PFSK-1 (cell line): Measurements from ENCODE around the gene LDB2.

Experiments used
- POLR2AphosphoS5 ChIP-seq: IDR thresholded peaks from 2 replicates; pipeline ENCODE4 v1.6.1; 2012; ENCODE audit warnings: low read depth, mild to moderate bottlenecking, control low read depth, low read length, moderate library complexity
- REST ChIP-seq, 2 experiments: IDR thresholded peaks; 2 replicates each; pipeline versions ENCODE4 v1.6.1 to v1.8.0; 2011 to 2012; ENCODE audit warnings: low read depth in 2 of 2, low read length in 2 of 2, control low read depth in 1 of 2, inconsistent platforms in 1 of 2, mild to moderate bottlenecking in 1 of 2, moderate library complexity in 1 of 2; ENCODE audit not compliant: insufficient read depth in 1 of 2
- SIN3A ChIP-seq: IDR thresholded peaks from 2 replicates; pipeline ENCODE4 v1.6.1; 2012; ENCODE audit warnings: mild to moderate bottlenecking, low read length, moderate library complexity, borderline replicate concordance; ENCODE audit not compliant: insufficient read depth
- TAF1 ChIP-seq: IDR thresholded peaks from 2 replicates; pipeline ENCODE4 v1.6.1; 2012; ENCODE audit warnings: low read length, control low read depth, borderline replicate concordance; ENCODE audit not compliant: insufficient read depth

GRCh38 chr4:16818005-16818404 is 80.4 kb downstream of the LDB2 start:
- no peak for TF ChIP-seq TAF1
- no peak for TF ChIP-seq POLR2AphosphoS5
- no peak for TF ChIP-seq SIN3A
- TF ChIP-seq REST (IDR thresholded peaks at IDR 0.05; ENCODE audit: insufficient read depth in 1 of 2, low read depth in 2 of 2, low read length in 2 of 2), result no peak
